NCI-H1436 treated with DMSO at 0.1 percent for 48 hours (cell line): ENCODE measurements around the gene F13A1.
"Not testable (repeated sequence)": the region's sequence is repeated elsewhere in the genome, so short reads cannot be mapped to it uniquely, and the experiment has no call there.

Experiments
- DNase-seq: peaks from one replicate; lab custom pipeline; 2025; lab: John Stamatoyannopoulos, UW

Gene F13A1

GRCh38 chr6:6317825-6318733 is 2.4 kb downstream of the F13A1 start:
- DNase-seq: no peak

GRCh38 chr6:6317386-6317785 is 3.1 kb downstream of the F13A1 start:
- no peak for DNase-seq

- DNase-seq: no peak
Measured at GRCh38 chr6:6315660-6316059, 4.8 kb downstream of the F13A1 start.

- no peak for DNase-seq
Measured at GRCh38 chr6:6314596-6314995, 5.9 kb downstream of the F13A1 start.

GRCh38 chr6:6312901-6313441 is 7.5 kb downstream of the F13A1 start:
- DNase-seq: no peak

- DNase-seq: no peak
Measured at GRCh38 chr6:6305575-6305974, 14.9 kb downstream of the F13A1 start.

- DNase-seq: not testable (repeated sequence)
Measured at GRCh38 chr6:6300383-6300782, 20.1 kb downstream of the F13A1 start.

GRCh38 chr6:6293317-6293716 is 27.1 kb downstream of the F13A1 start:
- no peak for DNase-seq

- DNase-seq: no peak
Measured at GRCh38 chr6:6287415-6287814, 33.0 kb downstream of the F13A1 start.

GRCh38 chr6:6285679-6286078 is 34.8 kb downstream of the F13A1 start:
- no peak for DNase-seq

GRCh38 chr6:6284221-6284966 is 36.1 kb downstream of the F13A1 start:
- no peak for DNase-seq

- no peak for DNase-seq
Measured at GRCh38 chr6:6283746-6284145, 36.7 kb downstream of the F13A1 start.

- DNase-seq: no peak
Measured at GRCh38 chr6:6282716-6283115, 37.7 kb downstream of the F13A1 start.

GRCh38 chr6:6277413-6277812 is 43.0 kb downstream of the F13A1 start:
- no peak for DNase-seq

GRCh38 chr6:6270948-6271535 is 49.4 kb downstream of the F13A1 start:
- DNase-seq: no peak

GRCh38 chr6:6260196-6260722 is 60.2 kb downstream of the F13A1 start:
- DNase-seq: no peak

- no peak for DNase-seq
Measured at GRCh38 chr6:6256886-6257285, 63.6 kb downstream of the F13A1 start.

GRCh38 chr6:6256259-6256658 is 64.2 kb downstream of the F13A1 start:
- no peak for DNase-seq

- DNase-seq: no peak
Measured at GRCh38 chr6:6251555-6252280, 68.7 kb downstream of the F13A1 start.

- DNase-seq: no peak
Measured at GRCh38 chr6:6248651-6249050, 71.8 kb downstream of the F13A1 start.

- no peak for DNase-seq
Measured at GRCh38 chr6:6246544-6246943, 73.9 kb downstream of the F13A1 start.

GRCh38 chr6:6244624-6245023 is 75.8 kb downstream of the F13A1 start:
- no peak for DNase-seq
